B cell (primary cell): Measurements from ENCODE around the gene SMCR8.

Experiments used
- EZH2 ChIP-seq: IDR thresholded peaks from 2 replicates; pipeline ENCODE4 v1.6.1; 2012; ENCODE audit warnings: borderline replicate concordance, low read depth, mild to moderate bottlenecking, moderate library complexity, low read length; ENCODE audit not compliant: insufficient read depth, poor library complexity, severe bottlenecking
- TF ChIP-seq, protein P1 (sequence below): fragments of 200-600 bp; IDR thresholded peaks from one replicate; pipeline ENCODE4 v1.8.0; 2022; ENCODE audit warnings: antibody characterized with exemption, mild to moderate bottlenecking

- no peak for TF ChIP-seq EZH2
- TF ChIP-seq, protein P1, sequence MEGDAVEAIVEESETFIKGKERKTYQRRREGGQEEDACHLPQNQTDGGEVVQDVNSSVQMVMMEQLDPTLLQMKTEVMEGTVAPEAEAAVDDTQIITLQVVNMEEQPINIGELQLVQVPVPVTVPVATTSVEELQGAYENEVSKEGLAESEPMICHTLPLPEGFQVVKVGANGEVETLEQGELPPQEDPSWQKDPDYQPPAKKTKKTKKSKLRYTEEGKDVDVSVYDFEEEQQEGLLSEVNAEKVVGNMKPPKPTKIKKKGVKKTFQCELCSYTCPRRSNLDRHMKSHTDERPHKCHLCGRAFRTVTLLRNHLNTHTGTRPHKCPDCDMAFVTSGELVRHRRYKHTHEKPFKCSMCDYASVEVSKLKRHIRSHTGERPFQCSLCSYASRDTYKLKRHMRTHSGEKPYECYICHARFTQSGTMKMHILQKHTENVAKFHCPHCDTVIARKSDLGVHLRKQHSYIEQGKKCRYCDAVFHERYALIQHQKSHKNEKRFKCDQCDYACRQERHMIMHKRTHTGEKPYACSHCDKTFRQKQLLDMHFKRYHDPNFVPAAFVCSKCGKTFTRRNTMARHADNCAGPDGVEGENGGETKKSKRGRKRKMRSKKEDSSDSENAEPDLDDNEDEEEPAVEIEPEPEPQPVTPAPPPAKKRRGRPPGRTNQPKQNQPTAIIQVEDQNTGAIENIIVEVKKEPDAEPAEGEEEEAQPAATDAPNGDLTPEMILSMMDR: no peak
Observed at GRCh38 chr17:18267366-18267765, 47.7 kb upstream of the SMCR8 start.
